Spinal cord (tissue), 10 donors: Measurements from ENCODE around the gene LINGO1. TPM values are rescaled to one million over a fixed set of nuclear protein-coding genes. Genes with fewer than 3 reads are reported as not detected.

Experiments used
- DNase-seq, 6 donors: peaks; one replicate each; pipeline versions ENCODE4 v3.0.0 to v3.0.0-alpha.2; 2013 to 2015; ENCODE audit warnings: low spot score in 6 of 6, low read depth in 4 of 6
- H3K27ac ChIP-seq: one replicate; pipeline ENCODE4 v1.5.1; 2013; ENCODE audit warnings: low read depth, low read length, control low read depth
- H3K27me3 ChIP-seq: one replicate; pipeline ENCODE4 v1.6.1; 2013; ENCODE audit warnings: low read length; ENCODE audit not compliant: control insufficient read depth, insufficient read depth
- H3K36me3 ChIP-seq: one replicate; pipeline ENCODE4 v1.6.1; 2013; ENCODE audit warnings: low read length; ENCODE audit not compliant: control insufficient read depth, insufficient read depth
- H3K4me1 ChIP-seq: one replicate; pipeline ENCODE4 v1.6.1; 2013; ENCODE audit warnings: low read length; ENCODE audit not compliant: control insufficient read depth, insufficient read depth
- H3K4me3 ChIP-seq: one replicate; pipeline ENCODE4 v1.5.1; 2013; ENCODE audit warnings: low read depth, low read length, control low read depth
- H3K9me3 ChIP-seq: one replicate; pipeline ENCODE4 v1.6.1; 2013; ENCODE audit warnings: low read length; ENCODE audit not compliant: control insufficient read depth, insufficient read depth
- WGBS: methylation state at CpG from one replicate; pipeline ENCODE4 v1.1.5; 2013; ENCODE audit warnings: missing lambda C conversion rate; ENCODE audit not compliant: insufficient coverage; 5-methylcytosine and 5-hydroxymethylcytosine counted together
- polyA plus RNA-seq, 2 donors: library from polyadenylated mRNA; unstranded; fragments of 120-200 nt; gene quantifications; one replicate each; pipeline ENCODE4 v1.2.1, GENCODE V29; 2013; ENCODE audit not compliant: insufficient read length in 2 of 2
- total RNA-seq, 2 donors: library from RNA; depleted of rRNA in 1 of 2; stranded (reverse); fragments of 120-200 nt in 1 of 2; fragments of >200 nt in 1 of 2; gene quantifications; one replicate each; pipeline versions ENCODE4 v1.2.3 to v1.2.4, GENCODE V29; 2013 to 2014
- donor health status: healthy.

LINGO1 gene
- total and polyA plus RNA-seq, 4 donors = 13.7 to 149 (median 83.7) TPM

- DNase-seq = peak in 1 of 6 donors; percentile 55
- Histone ChIP-seq H3K27me3 (no peaks in the 10 kb centered on the region), H3K9me3 (no peaks in the 10 kb centered on the region), H3K36me3 (peaks cover 8% of the 10 kb centered on the region), H3K4me1 (peaks cover 26% of the 10 kb centered on the region), H3K4me3 (no peak overlapping the region), H3K27ac (no peak overlapping the region)
- 52% methylated on average over 6 of the region's 6 CpGs for WGBS
Measured at GRCh38 chr15:77658304-77658703, 25.6 kb upstream of the LINGO1 start.

GRCh38 chr15:77657634-77658238 lies 25.0 kb upstream of the LINGO1 start:
- H3K4me1 ChIP-seq = peaks cover 24% of the 10 kb centered on the region
- peak in 1 of 6 donors; percentile 96 for DNase-seq
- no peaks in the 10 kb centered on the region for H3K9me3 ChIP-seq
- no peak overlapping the region for H3K27ac ChIP-seq
- no peaks in the 10 kb centered on the region for H3K27me3 ChIP-seq
- WGBS = 62% methylated on average over 4 of the region's 23 CpGs
- no peak overlapping the region for H3K4me3 ChIP-seq
- peaks cover 8% of the 10 kb centered on the region for H3K36me3 ChIP-seq

- Histone ChIP-seq H3K36me3 (peaks cover 8% of the 10 kb centered on the region), H3K27ac (no peak overlapping the region), H3K27me3 (no peaks in the 10 kb centered on the region), H3K9me3 (no peaks in the 10 kb centered on the region), H3K4me1 (peaks cover 24% of the 10 kb centered on the region), H3K4me3 (no peak overlapping the region)
- WGBS = 71% methylated on average over 12 of the region's 12 CpGs
- peak in 1 of 6 donors; percentile 86 for DNase-seq
Measured at GRCh38 chr15:77656294-77656693, 23.6 kb upstream of the LINGO1 start.

- DNase-seq = no peak
- peaks cover 23% of the 10 kb centered on the region for H3K4me1 ChIP-seq
- H3K36me3 ChIP-seq = peaks cover 8% of the 10 kb centered on the region
- no peaks in the 10 kb centered on the region for H3K9me3 ChIP-seq
- no peaks in the 10 kb centered on the region for H3K27me3 ChIP-seq
- no peak overlapping the region for H3K27ac ChIP-seq
- WGBS = 18% methylated on average over 3 of the region's 4 CpGs
- no peak overlapping the region for H3K4me3 ChIP-seq
Measured at GRCh38 chr15:77654975-77655374, 22.3 kb upstream of the LINGO1 start.

GRCh38 chr15:77653832-77654480 lies 21.2 kb upstream of the LINGO1 start:
- H3K27ac ChIP-seq = no peak overlapping the region
- 85% methylated on average over 3 of the region's 4 CpGs for WGBS
- no peak for DNase-seq
- no peaks in the 10 kb centered on the region for H3K27me3 ChIP-seq
- no peak overlapping the region for H3K4me3 ChIP-seq
- peaks cover 8% of the 10 kb centered on the region for H3K36me3 ChIP-seq
- peaks cover 23% of the 10 kb centered on the region for H3K4me1 ChIP-seq
- H3K9me3 ChIP-seq = no peaks in the 10 kb centered on the region

GRCh38 chr15:77650265-77650664 lies 17.6 kb upstream of the LINGO1 start:
- no peak overlapping the region for H3K4me3 ChIP-seq
- no peaks in the 10 kb centered on the region for H3K9me3 ChIP-seq
- H3K27me3 ChIP-seq = no peaks in the 10 kb centered on the region
- no peak overlapping the region for H3K27ac ChIP-seq
- H3K36me3 ChIP-seq = no peaks in the 10 kb centered on the region
- peaks cover 6% of the 10 kb centered on the region for H3K4me1 ChIP-seq
- 24% methylated on average over 1 of the region's 2 CpGs for whole genome bisulfite sequencing
- peak in 1 of 6 donors; percentile 74 for DNase-seq

- no CpG with 5 or more reads among the region's 3 CpGs for WGBS
- Histone ChIP-seq H3K27ac (no peak overlapping the region), H3K4me1 (peaks cover 6% of the 10 kb centered on the region), H3K4me3 (no peak overlapping the region), H3K9me3 (no peaks in the 10 kb centered on the region), H3K27me3 (no peaks in the 10 kb centered on the region), H3K36me3 (peaks cover under 1% of the 10 kb centered on the region)
- DNase-seq = no peak
Measured at GRCh38 chr15:77649610-77650009, 16.9 kb upstream of the LINGO1 start.

- no peak overlapping the region for H3K27ac ChIP-seq
- no peak overlapping the region for H3K4me3 ChIP-seq
- H3K9me3 ChIP-seq = no peaks in the 10 kb centered on the region
- peaks cover 6% of the 10 kb centered on the region for H3K4me1 ChIP-seq
- no peak for DNase-seq
- H3K27me3 ChIP-seq = no peaks in the 10 kb centered on the region
- H3K36me3 ChIP-seq = peaks cover 3% of the 10 kb centered on the region
- WGBS = 82% methylated on average over 4 of the region's 6 CpGs
Measured at GRCh38 chr15:77649017-77649416, 16.3 kb upstream of the LINGO1 start.

GRCh38 chr15:77647961-77648360 lies 15.2 kb upstream of the LINGO1 start:
- H3K27ac ChIP-seq = no peak overlapping the region
- H3K4me1 ChIP-seq = peaks cover 6% of the 10 kb centered on the region
- DNase-seq = no peak
- H3K9me3 ChIP-seq = no peaks in the 10 kb centered on the region
- peaks cover 6% of the 10 kb centered on the region for H3K36me3 ChIP-seq
- 97% methylated on average over 3 of the region's 4 CpGs for WGBS
- H3K4me3 ChIP-seq = no peak overlapping the region
- H3K27me3 ChIP-seq = no peaks in the 10 kb centered on the region

- H3K9me3 ChIP-seq = no peaks in the 10 kb centered on the region
- no peak overlapping the region for H3K4me3 ChIP-seq
- no peak overlapping the region for H3K27ac ChIP-seq
- H3K4me1 ChIP-seq = peaks cover 6% of the 10 kb centered on the region
- 92% methylated on average over 5 of the region's 8 CpGs for WGBS
- H3K36me3 ChIP-seq = peaks cover 6% of the 10 kb centered on the region
- DNase-seq = no peak
- H3K27me3 ChIP-seq = no peaks in the 10 kb centered on the region
Measured at GRCh38 chr15:77646104-77646694, 13.5 kb upstream of the LINGO1 start.
